Fibroblast of lung (primary cell): Measurements from ENCODE around the gene POLR3E. TPM values are rescaled to one million over a fixed set of nuclear protein-coding genes. Genes with fewer than 3 reads are reported as not detected.

Source experiments
- DNase-seq, 2 donors: peaks; one replicate each; pipeline versions ENCODE4 v3.0.0 to v3.0.0-alpha.2; 2010; ENCODE audit warnings: low read depth in 2 of 2
- H2AFZ ChIP-seq: 2 replicates; pipeline ENCODE4 v1.5.1; 2012; ENCODE audit warnings: low read length, control low read depth, inconsistent platforms
- H3K27ac ChIP-seq: 2 replicates; pipeline ENCODE4 v1.5.1; 2011; ENCODE audit warnings: low read length, control low read depth; ENCODE audit not compliant: insufficient read depth
- H3K27me3 ChIP-seq: 2 replicates; pipeline ENCODE4 v1.5.1; 2011; ENCODE audit warnings: mild to moderate bottlenecking, low read length; ENCODE audit not compliant: control insufficient read depth, insufficient read depth
- H3K36me3 ChIP-seq: 2 replicates; pipeline ENCODE4 v1.5.1; 2011; ENCODE audit warnings: low read length; ENCODE audit not compliant: control insufficient read depth, insufficient read depth
- H3K4me1 ChIP-seq: 2 replicates; pipeline ENCODE4 v1.5.1; 2011; ENCODE audit warnings: low read length; ENCODE audit not compliant: control insufficient read depth, insufficient read depth; ENCODE audit errors: extremely low read depth
- H3K4me2 ChIP-seq: 2 replicates; pipeline ENCODE4 v1.5.1; 2011; ENCODE audit warnings: low read length, control low read depth; ENCODE audit not compliant: insufficient read depth; ENCODE audit errors: extremely low read depth
- H3K4me3 ChIP-seq, 4 experiments: fragments of 200-600 bp in 1 of 4; sonication (generic) in 1 of 4; replicated peaks in 1 of 4; 2 replicates each; pipeline ENCODE4 v1.5.1; 2011 to 2016; ENCODE audit warnings: low read length in 4 of 4, low read depth in 3 of 4, mild to moderate bottlenecking in 3 of 4, control low read depth in 2 of 4, inconsistent platforms in 1 of 4, mixed read lengths in 1 of 4; ENCODE audit not compliant: insufficient read depth in 1 of 4; ENCODE audit errors: control extremely low read depth in 1 of 4
- H3K79me2 ChIP-seq: 2 replicates; pipeline ENCODE4 v1.5.1; 2012; ENCODE audit warnings: mild to moderate bottlenecking, low read length, inconsistent platforms; ENCODE audit not compliant: control insufficient read depth, insufficient read depth
- H3K9ac ChIP-seq: 2 replicates; pipeline ENCODE4 v1.5.1; 2011; ENCODE audit warnings: mild to moderate bottlenecking, low read length, control low read depth; ENCODE audit not compliant: insufficient read depth
- H3K9me3 ChIP-seq: 2 replicates; pipeline ENCODE4 v1.5.1; 2012; ENCODE audit warnings: low read depth, low read length; ENCODE audit not compliant: control insufficient read depth, insufficient read depth
- H4K20me1 ChIP-seq: 2 replicates; pipeline ENCODE4 v1.5.1; 2011; ENCODE audit warnings: low read length; ENCODE audit not compliant: control insufficient read depth, insufficient read depth; ENCODE audit errors: extremely low read depth
- EZH2 ChIP-seq: IDR thresholded peaks from 2 replicates; pipeline ENCODE4 v1.5.1; 2012; ENCODE audit warnings: low read length, control low read depth, mild to moderate bottlenecking; ENCODE audit errors: missing control alignments
- polyA plus RNA-seq, 2 donors: library from polyadenylated mRNA; depleted of rRNA in 1 of 2; stranded (reverse) in 1 of 2; unstranded in 1 of 2; fragments of >200 nt; gene quantifications; 2 replicates each; pipeline ENCODE4 v1.2.1, GENCODE V29; 2011 to 2012; ENCODE audit warnings: missing spikeins in 1 of 2
- total RNA-seq: library from RNA; depleted of rRNA; stranded (reverse); fragments of >200 nt; gene quantifications from 2 replicates; pipeline ENCODE4 v1.2.1, GENCODE V29; 2014
- TF ChIP-seq, protein P1 (sequence below), 2 donors: IDR thresholded peaks in 1 of 2; conservative IDR thresholded peaks in 1 of 2; 1 replicate in 1 of 2; 2 replicates in 1 of 2; pipeline ENCODE4 v1.5.1; 2011 to 2012; ENCODE audit warnings: low read length in 2 of 2, control low read depth in 1 of 2, inconsistent platforms in 1 of 2, low read depth in 1 of 2, mild to moderate bottlenecking in 1 of 2

The POLR3E gene
- total and polyA plus RNA-seq, 2 donors (not counting 1 experiment from before 2014, with no cell fraction given): 14.2 to 28.9 TPM

DNA sequence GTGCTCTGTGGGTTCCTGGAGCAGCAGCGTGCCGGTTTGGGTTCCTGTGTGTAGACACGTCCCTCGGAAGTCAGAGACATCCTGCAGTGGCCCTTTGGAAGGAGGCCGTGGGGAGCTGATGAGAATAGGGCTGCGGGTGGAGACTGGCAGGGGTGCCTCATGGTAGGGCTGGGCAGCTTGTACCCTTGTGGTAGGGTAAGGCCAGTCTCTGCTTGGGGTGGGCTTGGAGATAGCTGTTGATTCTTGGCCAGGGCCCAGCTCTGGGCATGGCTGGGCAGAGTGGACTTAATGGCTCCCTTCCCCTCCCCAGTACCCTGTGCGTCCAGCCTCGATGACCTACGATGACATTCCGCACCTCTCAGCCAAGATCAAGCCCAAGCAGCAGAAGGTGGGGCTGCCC is 10.6 kb downstream of the POLR3E start:
- TF ChIP-seq EZH2: no peak
- TF ChIP-seq, protein P1, sequence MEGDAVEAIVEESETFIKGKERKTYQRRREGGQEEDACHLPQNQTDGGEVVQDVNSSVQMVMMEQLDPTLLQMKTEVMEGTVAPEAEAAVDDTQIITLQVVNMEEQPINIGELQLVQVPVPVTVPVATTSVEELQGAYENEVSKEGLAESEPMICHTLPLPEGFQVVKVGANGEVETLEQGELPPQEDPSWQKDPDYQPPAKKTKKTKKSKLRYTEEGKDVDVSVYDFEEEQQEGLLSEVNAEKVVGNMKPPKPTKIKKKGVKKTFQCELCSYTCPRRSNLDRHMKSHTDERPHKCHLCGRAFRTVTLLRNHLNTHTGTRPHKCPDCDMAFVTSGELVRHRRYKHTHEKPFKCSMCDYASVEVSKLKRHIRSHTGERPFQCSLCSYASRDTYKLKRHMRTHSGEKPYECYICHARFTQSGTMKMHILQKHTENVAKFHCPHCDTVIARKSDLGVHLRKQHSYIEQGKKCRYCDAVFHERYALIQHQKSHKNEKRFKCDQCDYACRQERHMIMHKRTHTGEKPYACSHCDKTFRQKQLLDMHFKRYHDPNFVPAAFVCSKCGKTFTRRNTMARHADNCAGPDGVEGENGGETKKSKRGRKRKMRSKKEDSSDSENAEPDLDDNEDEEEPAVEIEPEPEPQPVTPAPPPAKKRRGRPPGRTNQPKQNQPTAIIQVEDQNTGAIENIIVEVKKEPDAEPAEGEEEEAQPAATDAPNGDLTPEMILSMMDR (conservative IDR thresholded peaks at IDR 0.05 in 1 of 2, IDR thresholded peaks at IDR 0.05 in 1 of 2; ENCODE audit: low read depth in 1 of 2, low read length in 2 of 2): no peak
- H3K27me3 ChIP-seq: no peaks in the 10 kb centered on the region
- H3K9ac ChIP-seq: no peak overlapping the region
- DNase-seq: no peak
- no peaks in the 10 kb centered on the region for H3K4me1 ChIP-seq
- H3K27ac ChIP-seq: no peak overlapping the region
- no peaks in the 10 kb centered on the region for H3K9me3 ChIP-seq
- peaks cover 22% of the 10 kb centered on the region for H3K36me3 ChIP-seq
- no peaks in the 10 kb centered on the region for H3K79me2 ChIP-seq
- H3K4me2 ChIP-seq: no peak overlapping the region
- no peaks in the 10 kb centered on the region for H4K20me1 ChIP-seq
- H3K4me3 ChIP-seq: no peak overlapping the region
- no peak overlapping the region for H2AFZ ChIP-seq

DNA sequence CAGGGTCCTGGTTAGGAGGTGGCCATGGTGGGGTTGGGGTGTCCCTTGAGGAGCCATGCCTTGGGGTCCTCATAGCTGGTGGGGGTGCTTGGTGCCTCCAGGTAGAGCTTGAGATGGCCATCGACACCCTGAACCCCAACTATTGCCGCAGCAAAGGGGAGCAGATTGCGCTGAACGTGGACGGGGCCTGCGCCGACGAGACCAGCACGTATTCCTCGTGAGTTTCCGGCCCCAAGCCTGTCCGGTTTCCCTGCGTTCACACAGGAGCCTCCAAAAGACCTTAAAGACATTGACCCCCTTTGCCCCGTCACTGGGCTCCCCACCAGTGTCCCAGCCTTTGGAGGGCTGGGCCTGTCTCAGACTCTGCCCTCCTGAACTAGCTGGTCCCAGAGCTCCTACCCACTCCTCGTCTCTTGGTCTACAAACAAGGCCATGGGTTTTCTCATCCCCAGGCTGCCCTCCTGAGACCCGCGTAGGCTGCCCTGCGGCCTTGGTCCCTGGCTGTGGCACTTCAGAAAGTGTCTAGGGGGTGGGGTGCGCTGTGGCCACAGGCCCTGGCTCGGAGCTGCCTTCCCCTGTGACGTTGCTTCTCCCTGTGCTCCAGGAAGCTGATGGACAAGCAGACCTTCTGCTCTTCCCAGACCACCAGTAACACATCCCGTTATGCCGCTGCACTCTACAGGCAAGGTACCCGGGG is 11.8 kb downstream of the POLR3E start:
- H3K9me3 ChIP-seq: no peaks in the 10 kb centered on the region
- DNase-seq: no peak
- no peak overlapping the region for H3K4me3 ChIP-seq
- no peak overlapping the region for H3K9ac ChIP-seq
- H2AFZ ChIP-seq: no peak overlapping the region
- H3K4me1 ChIP-seq: no peaks in the 10 kb centered on the region
- H3K27me3 ChIP-seq: no peaks in the 10 kb centered on the region
- no peak overlapping the region for H3K4me2 ChIP-seq
- peaks cover 20% of the 10 kb centered on the region for H3K36me3 ChIP-seq
- no peak overlapping the region for H3K27ac ChIP-seq
- no peaks in the 10 kb centered on the region for H4K20me1 ChIP-seq
- no peak for TF ChIP-seq EZH2
- no peaks in the 10 kb centered on the region for H3K79me2 ChIP-seq

GRCh38 chr16:22311520-22311919 is 14.3 kb downstream of the POLR3E start:
- no peak overlapping the region for H3K4me2 ChIP-seq
- H3K9ac ChIP-seq: no peak overlapping the region

More at GRCh38 chr16:22311520-22311919, 14.3 kb downstream of the POLR3E start:
- H3K27ac ChIP-seq: no peak overlapping the region
- H3K4me1 ChIP-seq: no peaks in the 10 kb centered on the region
- no peaks in the 10 kb centered on the region for H3K79me2 ChIP-seq
- no peaks in the 10 kb centered on the region for H3K27me3 ChIP-seq
- H3K4me3 ChIP-seq: no peak overlapping the region
- peaks cover 24% of the 10 kb centered on the region for H3K36me3 ChIP-seq
- H2AFZ ChIP-seq: no peak overlapping the region
- no peaks in the 10 kb centered on the region for H3K9me3 ChIP-seq
- H4K20me1 ChIP-seq: no peaks in the 10 kb centered on the region
- no peak for DNase-seq
- TF ChIP-seq EZH2: no peak
- TF ChIP-seq, protein P1 (conservative IDR thresholded peaks at IDR 0.05 in 1 of 2, IDR thresholded peaks at IDR 0.05 in 1 of 2; ENCODE audit: low read depth in 1 of 2, low read length in 2 of 2): no peak
